RWPE1 (cell line): ENCODE data around the gene MGAT3.
A peak's percentile ranks its signal among the peaks of the same experiment; 100 is the strongest.

Experiments
- CTCF ChIA-PET: fragments of 350-600 bp; sonication (Branson Sonifier 250); formaldehyde crosslinking; extraction: SDS; loops from one replicate; lab custom pipeline; 2021; lab: Yijun Ruan, JAX
- POLR2A ChIA-PET: fragments of 400-600 bp; formaldehyde crosslinking; extraction: SDS; loops from one replicate; lab custom pipeline; 2020; ENCODE audit warnings: antibody characterized with exemption; ENCODE audit not compliant: low non-redundant PET; lab: Yijun Ruan, JAX
- DNase-seq: peaks from one replicate; pipeline ENCODE4 v3.0.0; 2012; ENCODE audit warnings: low spot score
- H3K27ac ChIP-seq: fragments of 450-650 bp; 2 replicates; pipeline ENCODE4 v1.5.1; 2017
- CTCF ChIP-seq: fragments of 450-650 bp; conservative IDR thresholded peaks from 2 replicates; pipeline ENCODE4 v1.5.1; 2017; ENCODE audit warnings: low read depth, mild to moderate bottlenecking

MGAT3 gene

GRCh38 chr22:39490135-39490798 lies 33.5 kb downstream of the MGAT3 start:
- TF ChIP-seq CTCF: no peak
- POLR2A ChIA-PET: no interaction called here
- no peak overlapping the region for H3K27ac ChIP-seq
- DNase-seq: peak; percentile 84
- CTCF ChIA-PET: no interaction called here

- ChIA-PET CTCF (interaction anchor here (0.7 kb wide), 1 partner anchor 148 kb away, joined by 3 read pairs; no protein-coding TSS in a partner anchor), POLR2A (no interaction called here)
Observed at GRCh38 chr22:39490966-39491680, 34.3 kb downstream of the MGAT3 start.

DNA sequence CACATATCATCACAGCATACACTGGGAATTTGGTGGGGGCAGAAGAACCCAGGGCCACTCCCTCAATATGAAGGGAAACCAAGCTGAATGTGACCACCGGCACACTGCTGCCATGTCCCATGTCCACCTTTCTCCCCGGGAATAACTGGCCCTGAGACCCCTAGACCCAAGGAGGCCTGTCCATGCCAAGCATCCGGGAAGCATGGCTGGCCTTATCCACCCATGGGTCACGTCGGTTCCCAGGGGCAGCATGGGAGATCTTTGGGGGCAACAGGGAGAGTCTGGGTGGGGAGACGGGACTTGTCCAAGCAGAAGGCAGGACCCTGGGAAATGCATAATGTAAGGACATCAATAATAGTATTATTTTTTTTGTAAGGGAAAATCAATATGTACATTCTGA lies 34.9 kb downstream of the MGAT3 start:
- no peak overlapping the region for H3K27ac ChIP-seq
- DNase-seq: no peak
- CTCF ChIA-PET: interaction anchor here (0.7 kb wide), 2 partner anchors 149 to 767 kb away, joined by 3 to 4 read pairs; no protein-coding TSS in a partner anchor
- no peak for TF ChIP-seq CTCF
- POLR2A ChIA-PET: no interaction called here

More at GRCh38 chr22:39490966-39491680, 34.3 kb downstream of the MGAT3 start:
- TF ChIP-seq CTCF: no peak
- no peak overlapping the region for H3K27ac ChIP-seq
- DNase-seq: no peak

- TF ChIP-seq CTCF: no peak
- DNase-seq: no peak
- ChIA-PET POLR2A (no interaction called here), CTCF (interaction anchor here (0.7 kb wide), 1 partner anchor 766 kb away, joined by 4 read pairs; no protein-coding TSS in a partner anchor)
- H3K27ac ChIP-seq: no peak overlapping the region
Observed at GRCh38 chr22:39492186-39492585, 35.4 kb downstream of the MGAT3 start.

- no peak overlapping the region for H3K27ac ChIP-seq
- POLR2A ChIA-PET: no interaction called here
- DNase-seq: no peak
- TF ChIP-seq CTCF: no peak
- CTCF ChIA-PET: interaction anchor here (0.5 to 1.7 kb wide), 2 partner anchors 35 to 62 kb away, joined by 5 to 11 read pairs; no protein-coding TSS in a partner anchor
Observed at GRCh38 chr22:39493759-39494158, 36.9 kb downstream of the MGAT3 start.

GRCh38 chr22:39494471-39495120 lies 37.8 kb downstream of the MGAT3 start:
- no peak for TF ChIP-seq CTCF

More at GRCh38 chr22:39494471-39495120, 37.8 kb downstream of the MGAT3 start:
- CTCF ChIA-PET: interaction anchor here (1.7 kb wide), 1 partner anchor 34 kb away, joined by 11 read pairs; no protein-coding TSS in a partner anchor
- POLR2A ChIA-PET: no interaction called here
- no peak for DNase-seq
- no peak overlapping the region for H3K27ac ChIP-seq
